SU-DHL-6 (cell line): Measurements from ENCODE around the gene CD36.

Experiments
- H2AFZ ChIP-seq: fragments of 200-600 bp; sonication (generic); 2 replicates; pipeline ENCODE4 v1.6.1; 2014; ENCODE audit warnings: low read depth, mild to moderate bottlenecking, moderate library complexity, mixed read lengths, antibody characterized with exemption, low read length; ENCODE audit not compliant: severe bottlenecking
- H3F3A ChIP-seq: fragments of 200-600 bp; shearing (Covaris generic); 2 replicates; pipeline ENCODE4 v1.6.0; 2016; ENCODE audit warnings: antibody characterized with exemption, mild to moderate bottlenecking; ENCODE audit not compliant: insufficient read depth
- H3K27ac ChIP-seq: fragments of 200-600 bp; sonication (generic); 2 replicates; pipeline ENCODE4 v1.5.1; 2016; ENCODE audit warnings: low read depth, mild to moderate bottlenecking, low read length, moderate library complexity, mixed read lengths
- H3K27me3 ChIP-seq: fragments of 200-600 bp; sonication (generic), shearing (Covaris generic); 2 replicates; pipeline ENCODE4 v1.6.0; 2014; ENCODE audit warnings: mild to moderate bottlenecking, low read length
- H3K36me3 ChIP-seq: fragments of 200-600 bp; sonication (generic); 2 replicates; pipeline ENCODE4 v1.6.1; 2014; ENCODE audit warnings: mild to moderate bottlenecking, low read length, mixed read lengths
- H3K4me2 ChIP-seq: fragments of 300-600, 200-600 bp; shearing (Covaris generic), sonication (generic); 2 replicates; pipeline ENCODE4 v1.6.0; 2014; ENCODE audit warnings: low read length, low read depth, mild to moderate bottlenecking; ENCODE audit not compliant: poor library complexity, severe bottlenecking
- H3K4me3 ChIP-seq: fragments of 200-600 bp; sonication (generic); 2 replicates; pipeline ENCODE4 v1.5.1; 2014; ENCODE audit warnings: antibody characterized with exemption, low read length, mild to moderate bottlenecking, mixed read lengths; ENCODE audit not compliant: insufficient read depth, poor library complexity, severe bottlenecking
- H3K79me2 ChIP-seq: fragments of 200-600 bp; sonication (generic); 2 replicates; pipeline ENCODE4 v1.6.1; 2014; ENCODE audit warnings: mild to moderate bottlenecking, low read length, moderate library complexity; ENCODE audit not compliant: insufficient read depth
- H3K9ac ChIP-seq: fragments of 200-600 bp; sonication (generic); 2 replicates; pipeline ENCODE4 v1.7.0; 2014; ENCODE audit warnings: mild to moderate bottlenecking, low read length
- H3K9me2 ChIP-seq: fragments of 200-600 bp; sonication (generic); replicated peaks from 2 replicates; pipeline ENCODE4 v1.6.1; 2014; ENCODE audit warnings: low read length; ENCODE audit not compliant: insufficient read depth
- H3K9me3 ChIP-seq: fragments of 200-600 bp; sonication (generic); 2 replicates; pipeline ENCODE4 v1.6.1; 2014; ENCODE audit warnings: low read length, mixed read lengths; ENCODE audit not compliant: insufficient read depth
- H4K20me1 ChIP-seq: fragments of 200-600 bp; sonication (generic); 2 replicates; pipeline ENCODE4 v1.6.1; 2014; ENCODE audit warnings: low read depth, mild to moderate bottlenecking, antibody characterized with exemption, low read length, moderate library complexity, mixed read lengths
- EZH2phosphoT487 ChIP-seq: fragments of 200-600 bp; sonication (generic), shearing (Covaris generic); conservative IDR thresholded peaks from 2 replicates; pipeline ENCODE4 v1.6.1; 2018; ENCODE audit warnings: mild to moderate bottlenecking, antibody characterized with exemption, low read length, moderate library complexity, mixed read lengths
- TF ChIP-seq, protein P1 (sequence below): fragments of 200-600 bp; sonication (generic); IDR thresholded peaks from one replicate; pipeline ENCODE4 v1.5.1; 2017; ENCODE audit warnings: antibody characterized with exemption, mild to moderate bottlenecking, low read length, moderate library complexity; ENCODE audit not compliant: insufficient read depth, poor library complexity, severe bottlenecking

Gene CD36

DNA sequence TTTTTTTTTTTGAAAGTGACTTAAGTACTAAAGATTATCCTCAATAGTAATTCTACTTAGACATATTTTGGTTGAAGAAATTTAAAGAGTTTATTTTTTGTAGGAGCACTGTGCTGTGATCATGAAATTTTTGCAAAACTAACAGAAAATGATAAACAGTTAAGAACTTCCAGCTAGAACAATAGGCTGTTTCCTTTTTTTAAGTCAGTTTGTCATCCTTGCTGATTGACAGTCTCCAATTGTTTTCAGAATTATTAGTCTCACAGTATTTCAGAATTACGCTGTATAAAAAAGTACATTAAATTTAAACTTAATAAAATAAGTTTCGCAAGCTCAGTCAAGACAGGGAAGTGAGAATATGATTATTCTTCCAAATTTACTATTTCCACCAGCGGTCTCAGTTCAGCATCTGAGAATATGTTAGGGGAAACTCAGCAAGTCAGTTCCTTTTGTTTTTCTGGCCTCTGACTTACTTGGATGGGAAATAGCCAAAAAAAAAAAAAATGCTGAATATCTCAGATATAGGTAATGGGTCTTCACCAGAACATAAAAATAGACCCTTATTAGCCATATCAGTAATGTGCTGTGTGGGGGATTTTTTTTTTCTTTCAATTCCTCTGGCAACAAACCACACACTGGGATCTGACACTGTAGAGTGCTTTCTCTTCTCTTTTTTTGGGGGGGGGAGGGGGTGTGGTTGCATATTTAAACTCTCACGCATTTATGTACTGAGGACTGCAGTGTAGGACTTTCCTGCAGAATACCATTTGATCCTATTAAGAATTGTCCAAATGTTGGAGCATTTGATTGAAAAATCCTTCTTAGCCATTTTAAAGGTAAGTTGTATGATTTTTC lies at the start of gene CD36:
TSS of gene CD36 (plus strand) at position 732 of the 855 bp plus-strand sequence. CDS start 8,099 bp downstream, outside the sequence.
- Histone ChIP-seq H2AFZ (no peak within 1 kb of the TSS), H3K79me2 (no peaks in the 10 kb centered on the region), H3K4me2 (no peak within 1 kb of the TSS), H3K9me2 (no peaks in the 10 kb centered on the region), H3K9ac (no peak within 1 kb of the TSS), H3K27me3 (no peaks in the 10 kb centered on the region), H3K36me3 (no peaks in the 10 kb centered on the region), H3K27ac (no peak within 1 kb of the TSS), H3F3A (no peaks in the 10 kb centered on the region), H3K4me3 (no peak within 1 kb of the TSS), H3K9me3 (no peaks in the 10 kb centered on the region), H4K20me1 (no peaks in the 10 kb centered on the region)
- no peak for TF ChIP-seq EZH2phosphoT487
- TF ChIP-seq, protein P1, sequence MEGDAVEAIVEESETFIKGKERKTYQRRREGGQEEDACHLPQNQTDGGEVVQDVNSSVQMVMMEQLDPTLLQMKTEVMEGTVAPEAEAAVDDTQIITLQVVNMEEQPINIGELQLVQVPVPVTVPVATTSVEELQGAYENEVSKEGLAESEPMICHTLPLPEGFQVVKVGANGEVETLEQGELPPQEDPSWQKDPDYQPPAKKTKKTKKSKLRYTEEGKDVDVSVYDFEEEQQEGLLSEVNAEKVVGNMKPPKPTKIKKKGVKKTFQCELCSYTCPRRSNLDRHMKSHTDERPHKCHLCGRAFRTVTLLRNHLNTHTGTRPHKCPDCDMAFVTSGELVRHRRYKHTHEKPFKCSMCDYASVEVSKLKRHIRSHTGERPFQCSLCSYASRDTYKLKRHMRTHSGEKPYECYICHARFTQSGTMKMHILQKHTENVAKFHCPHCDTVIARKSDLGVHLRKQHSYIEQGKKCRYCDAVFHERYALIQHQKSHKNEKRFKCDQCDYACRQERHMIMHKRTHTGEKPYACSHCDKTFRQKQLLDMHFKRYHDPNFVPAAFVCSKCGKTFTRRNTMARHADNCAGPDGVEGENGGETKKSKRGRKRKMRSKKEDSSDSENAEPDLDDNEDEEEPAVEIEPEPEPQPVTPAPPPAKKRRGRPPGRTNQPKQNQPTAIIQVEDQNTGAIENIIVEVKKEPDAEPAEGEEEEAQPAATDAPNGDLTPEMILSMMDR: no peak

DNA sequence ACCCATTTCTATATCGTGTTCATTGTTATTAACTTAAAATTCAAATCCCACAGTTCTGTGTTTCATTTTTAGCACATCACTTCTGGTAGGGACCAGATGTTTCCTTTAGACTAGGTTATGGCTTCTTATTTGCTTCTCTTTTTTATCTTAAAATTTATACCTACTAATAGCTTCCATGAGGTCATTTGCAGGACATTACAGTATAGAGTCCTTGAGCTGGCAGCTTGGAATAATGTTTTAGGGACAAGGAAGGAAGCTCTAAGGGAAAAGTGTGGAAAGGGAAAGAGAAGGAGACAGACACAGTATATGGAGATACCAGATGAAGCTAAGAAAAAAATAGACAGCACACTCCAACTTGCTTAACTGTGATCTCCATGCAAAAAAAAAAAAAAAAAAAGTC lies 48.8 kb upstream of the CD36 start:
- no peak overlapping the region for H2AFZ ChIP-seq
- no peaks in the 10 kb centered on the region for H3K79me2 ChIP-seq
- H3K9me3 ChIP-seq: no peaks in the 10 kb centered on the region

DNA sequence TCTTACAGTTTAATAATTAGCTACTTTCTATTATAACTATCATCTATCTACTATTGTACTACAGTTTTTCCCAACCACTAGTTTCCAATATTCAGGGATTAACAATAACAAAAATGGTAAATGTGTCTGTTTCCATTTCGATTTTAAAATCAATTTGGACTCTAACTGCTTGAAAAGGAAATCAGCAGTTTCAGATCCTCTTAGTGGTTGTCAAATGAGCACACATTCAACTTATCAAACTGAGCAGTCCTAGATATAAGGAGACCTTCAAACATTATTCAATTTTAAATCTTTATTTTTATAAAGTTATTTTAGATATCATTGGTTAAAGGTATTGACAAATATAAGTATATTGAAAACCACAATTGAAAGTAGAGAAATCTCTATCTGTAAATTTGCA lies 46.8 kb upstream of the CD36 start:
- TF ChIP-seq EZH2phosphoT487: no peak
- TF ChIP-seq, protein P1: no peak
- H3K4me2 ChIP-seq: no peak overlapping the region

More for the DNA sequence above, 48.8 kb upstream of the CD36 start:
- Histone ChIP-seq H3K4me3 (no peak overlapping the region), H3F3A (no peaks in the 10 kb centered on the region), H3K36me3 (no peaks in the 10 kb centered on the region), H3K9me2 (no peaks in the 10 kb centered on the region; the same call in none of the 2 replicates), H3K27ac (no peak overlapping the region), H4K20me1 (no peaks in the 10 kb centered on the region), H3K27me3 (no peaks in the 10 kb centered on the region), H3K4me2 (no peak overlapping the region), H3K9ac (no peak overlapping the region)
- TF ChIP-seq, protein P1: no peak
- no peak for TF ChIP-seq EZH2phosphoT487

More for the DNA sequence above, 46.8 kb upstream of the CD36 start:
- Histone ChIP-seq H2AFZ (no peak overlapping the region), H4K20me1 (no peaks in the 10 kb centered on the region), H3K9ac (no peak overlapping the region), H3K27me3 (no peaks in the 10 kb centered on the region), H3K9me3 (no peaks in the 10 kb centered on the region), H3K27ac (no peak overlapping the region), H3F3A (no peaks in the 10 kb centered on the region), H3K79me2 (no peaks in the 10 kb centered on the region), H3K9me2 (no peaks in the 10 kb centered on the region; the same call in 1 of the 2 replicates), H3K36me3 (no peaks in the 10 kb centered on the region), H3K4me3 (no peak overlapping the region)
